Astrocyte (in vitro differentiated cells and primary cell): Measurements from ENCODE around the gene CROCC.

Experiments used
- CTCF ChIP-seq: IDR thresholded peaks from 2 replicates; pipeline ENCODE4 v1.5.1; 2011; ENCODE audit warnings: low read depth, mild to moderate bottlenecking, inconsistent platforms, low read length, moderate library complexity; ENCODE audit not compliant: insufficient read depth
- EZH2 ChIP-seq: IDR thresholded peaks from 2 replicates; pipeline ENCODE4 v1.6.1; 2012; ENCODE audit warnings: mild to moderate bottlenecking, low read length, inconsistent platforms; ENCODE audit not compliant: insufficient read depth

- TF ChIP-seq CTCF (no peak), EZH2 (no peak)
Measured at GRCh38 chr1:17008208-17008855, 86.6 kb downstream of the CROCC start.
